H1 (cell line): Measurements from ENCODE around the gene XRN2.

ENCODE experiments used
- ATF2 ChIP-seq: IDR thresholded peaks from 2 replicates; pipeline ENCODE4 v1.6.1; 2012; ENCODE audit warnings: low read length, inconsistent platforms
- CEBPB ChIP-seq: IDR thresholded peaks from 2 replicates; pipeline ENCODE4 v1.6.1; 2012; ENCODE audit warnings: low read depth, low read length
- CTCF ChIP-seq, 3 experiments: IDR thresholded peaks; 1 replicate in 2 of 3; 2 replicates in 1 of 3; pipeline versions ENCODE4 v1.5.1 to v1.6.1; 2011; ENCODE audit warnings: low read length in 3 of 3, mild to moderate bottlenecking in 3 of 3, inconsistent platforms in 2 of 3, low read depth in 1 of 3, moderate library complexity in 1 of 3; ENCODE audit not compliant: insufficient read depth in 1 of 3; ENCODE audit errors: control extremely low read depth in 1 of 3
- EZH2 ChIP-seq: fragments of 200-600 bp; sonication (generic); IDR thresholded peaks from 2 replicates; pipeline ENCODE4 v1.7.1; 2012; ENCODE audit warnings: low read depth, mild to moderate bottlenecking, moderate library complexity, low read length, inconsistent platforms; ENCODE audit not compliant: severe bottlenecking
- KDM1A ChIP-seq: fragments of 200-600, 300-600 bp; sonication (generic); IDR thresholded peaks from 2 replicates; pipeline ENCODE4 v1.7.1; 2016; ENCODE audit warnings: mild to moderate bottlenecking, low read length, borderline replicate concordance
- MAX ChIP-seq: IDR thresholded peaks from 2 replicates; pipeline ENCODE4 v1.6.1; 2012; ENCODE audit warnings: inconsistent platforms
- NRF1 ChIP-seq: IDR thresholded peaks from 2 replicates; pipeline ENCODE4 v1.6.1; 2011; ENCODE audit warnings: mild to moderate bottlenecking, low read depth, low read length, improper control_type of control experiment
- POLR2AphosphoS5 ChIP-seq: IDR thresholded peaks from 2 replicates; pipeline ENCODE4 v1.6.1; 2011; ENCODE audit warnings: low read depth, low read length
- RFX5 ChIP-seq: IDR thresholded peaks from 2 replicates; pipeline ENCODE4 v1.6.1; 2011; ENCODE audit warnings: low read depth, low read length, improper control_type of control experiment, borderline replicate concordance
- SRF ChIP-seq: IDR thresholded peaks from 2 replicates; pipeline ENCODE4 v1.6.1; 2011; ENCODE audit warnings: mild to moderate bottlenecking, low read depth, low read length, moderate library complexity
- TAF1 ChIP-seq: IDR thresholded peaks from 2 replicates; pipeline ENCODE4 v1.6.1; 2011; ENCODE audit warnings: mild to moderate bottlenecking, low read depth, low read length

- TF ChIP-seq CTCF (IDR thresholded peaks at IDR 0.05; ENCODE audit: control extremely low read depth in 1 of 3, insufficient read depth in 1 of 3, low read depth in 1 of 3, low read length in 3 of 3) = no peak
- no peak for TF ChIP-seq ATF2
- TF ChIP-seq RFX5 = no peak
- TF ChIP-seq KDM1A = no peak
- TF ChIP-seq SRF = no peak
- TF ChIP-seq TAF1 = no peak
- TF ChIP-seq EZH2 = no peak
- no peak for TF ChIP-seq POLR2AphosphoS5
- no peak for TF ChIP-seq NRF1
- no peak for TF ChIP-seq CEBPB
- TF ChIP-seq MAX = no peak
Measured at GRCh38 chr20:21378259-21378658, 75.1 kb downstream of the XRN2 start.
